ENCODE measurements around the gene CCDC40. TPM values are rescaled to one million over a fixed set of nuclear protein-coding genes. Genes with fewer than 3 reads are reported as not detected.

Gene CCDC40
- total and polyA plus RNA-seq, 10 donors, result 0.30 to 8.3 (median 2.3) TPM

DNA sequence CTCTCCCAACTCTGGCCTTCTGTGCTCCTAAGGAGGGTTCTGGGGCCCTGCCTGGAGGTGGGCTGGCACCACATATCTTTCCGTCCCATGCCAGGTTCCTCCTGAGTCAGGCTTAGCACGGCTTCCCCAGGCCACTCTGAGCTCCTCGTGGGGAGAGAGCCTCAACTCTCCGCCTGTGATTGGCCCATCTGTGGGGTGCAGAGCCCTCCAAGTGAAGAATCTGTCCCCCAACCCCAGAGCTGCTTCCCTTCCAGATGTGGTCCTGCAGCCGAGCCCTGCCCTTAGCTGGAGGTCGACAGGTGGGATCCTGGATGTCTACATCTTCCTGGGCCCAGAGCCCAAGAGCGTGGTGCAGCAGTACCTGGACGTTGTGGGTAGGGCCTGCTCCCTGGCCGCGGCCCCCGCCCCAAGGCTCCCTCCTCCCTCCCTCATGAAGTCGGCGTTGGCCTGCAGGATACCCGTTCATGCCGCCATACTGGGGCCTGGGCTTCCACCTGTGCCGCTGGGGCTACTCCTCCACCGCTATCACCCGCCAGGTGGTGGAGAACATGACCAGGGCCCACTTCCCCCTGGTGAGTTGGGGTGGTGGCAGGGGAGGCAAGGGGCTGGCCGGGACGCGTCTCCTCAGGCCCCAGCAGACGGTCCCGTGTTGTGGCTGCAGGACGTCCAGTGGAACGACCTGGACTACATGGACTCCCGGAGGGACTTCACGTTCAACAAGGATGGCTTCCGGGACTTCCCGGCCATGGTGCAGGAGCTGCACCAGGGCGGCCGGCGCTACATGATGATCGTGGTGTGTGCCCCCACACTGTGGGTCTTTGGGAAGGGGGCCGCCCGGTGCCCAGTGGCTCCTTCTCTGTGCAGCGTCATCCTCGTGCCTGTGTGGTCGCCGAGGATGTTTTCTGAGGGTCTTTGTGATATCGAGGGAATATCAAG is 71.9 kb downstream of the CCDC40 start:
- H3K36me3 ChIP-seq, result peaks cover 0 to 72% (median 0%) of the 10 kb centered on the region in 6 donors
- intact Hi-C loops (cut with DNase I; ENCODE audit: low total_unique reads), result no loop called here
- no peaks in the 10 kb centered on the region for H3K9me3 ChIP-seq
- peak; percentile 63 for DNase-seq
- no peaks in the 10 kb centered on the region for H3K27me3 ChIP-seq (replicated peaks in 1 of 7)
- H3K4me3 ChIP-seq, result no peak overlapping the region
- TF ChIP-seq POLR2AphosphoS5 (IDR thresholded peaks at IDR 0.05) (peak in 1 of 3 donors; percentile 6), CTCF (IDR thresholded peaks at IDR 0.05 in 8 of 11, conservative IDR thresholded peaks at IDR 0.05 in 3 of 11) (no peak), POLR2A (IDR thresholded peaks at IDR 0.05) (no peak)
- peaks cover 0 to 21% (median 9%) of the 10 kb centered on the region in 6 donors for H3K4me1 ChIP-seq
- 90 to 93% (median 91%) methylated on average over 29 to 40 of the region's 40 CpGs for WGBS, 5 donors
- H3K27ac ChIP-seq, result no peak overlapping the region

DNA sequence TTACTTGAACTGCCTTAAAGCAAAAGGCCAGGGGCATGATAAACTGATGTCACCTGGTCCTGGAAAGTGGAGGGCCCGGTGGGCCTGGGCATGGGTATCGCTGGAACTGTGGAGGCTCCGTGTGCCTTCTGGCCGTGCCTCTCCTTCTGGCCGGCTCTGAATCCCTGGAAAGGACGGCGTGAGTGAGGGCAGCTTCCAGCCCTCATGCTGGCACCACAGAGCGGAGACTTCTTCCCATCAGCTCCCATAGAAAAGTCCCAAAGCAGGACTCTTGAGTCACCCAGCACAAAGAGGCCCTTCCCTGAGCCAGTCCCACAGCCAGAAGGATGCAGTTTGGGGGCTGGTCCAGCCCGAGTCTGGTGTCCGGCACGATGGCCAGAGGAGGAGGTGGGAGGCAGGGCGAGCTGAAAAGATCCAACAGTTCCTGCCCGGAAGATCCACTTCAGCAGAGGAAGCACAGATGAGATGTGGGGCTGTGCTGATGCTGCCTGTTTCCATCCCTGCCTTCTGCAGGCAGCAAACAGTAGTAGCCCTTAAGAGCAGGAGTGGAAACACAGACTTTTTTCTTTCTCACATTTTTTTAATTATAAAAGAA is 72.7 kb downstream of the CCDC40 start:
- DNase-seq, result peak; percentile 41
- WGBS, 5 donors, result 64 to 83% (median 78%) methylated on average over 13 of the region's 13 CpGs
- peaks cover 0 to 76% (median 0%) of the 10 kb centered on the region in 6 donors for H3K36me3 ChIP-seq
- peaks cover 0 to 15% (median 8%) of the 10 kb centered on the region in 6 donors for H3K4me1 ChIP-seq
- H3K4me3 ChIP-seq, result no peak overlapping the region
- intact Hi-C loops (cut with DNase I; ENCODE audit: low total_unique reads), result no loop called here
- TF ChIP-seq POLR2AphosphoS5 (IDR thresholded peaks at IDR 0.05) (peak in 1 of 3 donors; percentile 8), POLR2A (IDR thresholded peaks at IDR 0.05) (no peak)
- H3K9me3 ChIP-seq, result no peaks in the 10 kb centered on the region
- no peaks in the 10 kb centered on the region for H3K27me3 ChIP-seq (replicated peaks in 1 of 7)
- H3K27ac ChIP-seq, result no peak overlapping the region

GRCh38 chr17:80109713-80110446 is 73.4 kb downstream of the CCDC40 start:
- Histone ChIP-seq H3K4me3 (no peak overlapping the region), H3K27me3 (replicated peaks in 1 of 7) (no peaks in the 10 kb centered on the region), H3K4me1 (peaks cover 0 to 8% (median 5%) of the 10 kb centered on the region in 6 donors), H3K9me3 (peaks cover 0 to 3% (median 0%) of the 10 kb centered on the region in 8 donors), H3K27ac (no peak overlapping the region), H3K36me3 (peaks cover 0 to 76% (median 0%) of the 10 kb centered on the region in 6 donors)
- WGBS, 5 donors, result 87 to 92% (median 87%) methylated on average over 24 to 30 of the region's 30 CpGs
- peak; percentile 62 for DNase-seq
- intact Hi-C loops (cut with DNase I; ENCODE audit: low total_unique reads), result no loop called here
- TF ChIP-seq POLR2AphosphoS5 (IDR thresholded peaks at IDR 0.05) (peak in 1 of 3 donors; percentile 11), CTCF (IDR thresholded peaks at IDR 0.05 in 8 of 11, conservative IDR thresholded peaks at IDR 0.05 in 3 of 11) (no peak), POLR2A (IDR thresholded peaks at IDR 0.05) (no peak)

- intact Hi-C loops (cut with DNase I; ENCODE audit: low total_unique reads), result no loop called here
- Histone ChIP-seq H3K27ac (no peak overlapping the region), H3K4me3 (no peak overlapping the region), H3K27me3 (replicated peaks in 1 of 7) (no peaks in the 10 kb centered on the region), H3K9me3 (peaks cover 0 to 8% (median 0%) of the 10 kb centered on the region in 8 donors), H3K36me3 (peaks cover 0 to 76% (median 0%) of the 10 kb centered on the region in 6 donors), H3K4me1 (peaks cover 0 to 8% (median 3%) of the 10 kb centered on the region in 6 donors)
- DNase-seq, result no peak
- TF ChIP-seq POLR2AphosphoS5 (IDR thresholded peaks at IDR 0.05) (peak in 1 of 3 donors; percentile 1), POLR2A (IDR thresholded peaks at IDR 0.05) (no peak), CTCF (IDR thresholded peaks at IDR 0.05 in 8 of 11, conservative IDR thresholded peaks at IDR 0.05 in 3 of 11) (no peak)
- 80 to 100% (median 88%) methylated on average over 4 to 9 of the region's 9 CpGs for WGBS, 5 donors
Measured at GRCh38 chr17:80110447-80110812, 74.0 kb downstream of the CCDC40 start.

Measured in spleen (tissue), 11 donors.